ENCODE results near the gene ZXDC.

Gene ZXDC

DNA sequence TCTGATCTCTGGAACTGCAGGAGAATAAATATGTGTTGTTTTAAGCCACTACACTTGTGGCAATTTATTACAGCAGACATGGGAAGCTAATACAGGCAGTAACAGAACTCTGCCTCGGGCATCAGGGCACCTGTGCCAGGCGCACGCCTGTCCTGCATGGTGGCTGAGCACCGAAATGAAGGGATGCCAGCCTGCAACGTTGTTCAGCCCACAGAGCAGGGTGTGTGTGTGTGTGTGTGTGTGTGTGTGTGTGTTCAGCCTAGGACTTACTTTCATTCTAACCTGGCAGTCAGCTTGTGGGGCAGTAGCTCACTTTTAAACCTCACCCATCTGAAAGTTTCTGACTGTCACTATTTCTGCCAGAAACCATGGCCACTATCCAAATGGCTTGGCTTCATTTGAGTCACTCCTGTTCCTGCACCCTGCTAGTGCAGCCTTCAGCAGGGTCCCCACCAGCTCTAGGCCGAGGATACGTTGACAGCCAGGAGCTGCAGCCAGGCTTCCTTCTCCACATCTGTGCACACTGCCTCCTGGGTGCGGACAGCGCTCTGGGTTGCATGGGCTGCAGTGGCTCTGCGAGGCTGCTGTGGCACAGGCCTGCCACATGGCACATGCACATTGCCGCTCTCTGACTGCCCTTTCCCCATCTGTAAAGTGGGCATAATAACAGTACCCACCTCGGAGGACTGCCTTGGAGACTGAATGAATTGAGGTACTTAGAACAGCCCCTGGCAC lies 37.4 kb upstream of the ZXDC start:
- no peak overlapping the region for H3K4me3 ChIP-seq (ENCODE audit: low read depth, low read length)
- no peak for DNase-seq (ENCODE audit: low read depth)

GRCh38 chr3:126512026-126512425 lies 36.3 kb upstream of the ZXDC start:
- no peak overlapping the region for H3K4me3 ChIP-seq (ENCODE audit: low read depth, low read length)
- DNase-seq (ENCODE audit: low read depth), result no peak

GRCh38 chr3:126511291-126511690 lies 35.6 kb upstream of the ZXDC start:
- DNase-seq (ENCODE audit: low read depth), result no peak
- H3K4me3 ChIP-seq (ENCODE audit: low read depth, low read length), result no peak overlapping the region

DNA sequence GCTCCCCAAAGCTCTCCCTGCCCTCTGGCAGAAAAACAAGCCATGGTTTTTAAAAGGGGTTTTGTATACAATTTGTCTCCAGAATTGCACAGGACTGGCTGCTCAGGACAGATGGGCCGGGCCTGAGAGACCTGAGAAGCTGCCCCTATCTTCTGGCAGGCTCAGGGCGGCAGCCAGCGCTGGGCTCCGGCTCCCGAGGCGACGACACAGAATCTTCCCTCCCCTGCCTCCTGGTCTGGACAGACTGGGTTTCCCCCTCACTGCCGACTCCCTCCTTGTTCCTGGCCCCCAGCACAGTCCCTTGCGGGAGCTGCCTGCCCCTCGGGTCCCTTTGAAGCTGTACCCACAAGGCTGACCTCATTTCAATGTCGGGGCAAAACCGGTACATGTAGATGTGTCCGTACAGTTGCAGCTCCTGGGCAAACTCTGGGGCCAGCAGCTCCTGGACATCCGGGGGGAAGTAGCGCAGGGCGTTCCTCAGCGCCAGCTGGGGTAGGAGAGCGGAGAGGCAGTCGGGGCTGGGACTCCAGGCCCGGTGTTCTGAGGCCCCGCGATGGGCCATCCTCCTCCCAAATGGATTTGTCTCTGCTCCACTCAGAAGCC lies 34.7 kb upstream of the ZXDC start:
- DNase-seq (ENCODE audit: low read depth), result no peak
- H3K4me3 ChIP-seq (ENCODE audit: low read depth, low read length), result no peak overlapping the region

DNA sequence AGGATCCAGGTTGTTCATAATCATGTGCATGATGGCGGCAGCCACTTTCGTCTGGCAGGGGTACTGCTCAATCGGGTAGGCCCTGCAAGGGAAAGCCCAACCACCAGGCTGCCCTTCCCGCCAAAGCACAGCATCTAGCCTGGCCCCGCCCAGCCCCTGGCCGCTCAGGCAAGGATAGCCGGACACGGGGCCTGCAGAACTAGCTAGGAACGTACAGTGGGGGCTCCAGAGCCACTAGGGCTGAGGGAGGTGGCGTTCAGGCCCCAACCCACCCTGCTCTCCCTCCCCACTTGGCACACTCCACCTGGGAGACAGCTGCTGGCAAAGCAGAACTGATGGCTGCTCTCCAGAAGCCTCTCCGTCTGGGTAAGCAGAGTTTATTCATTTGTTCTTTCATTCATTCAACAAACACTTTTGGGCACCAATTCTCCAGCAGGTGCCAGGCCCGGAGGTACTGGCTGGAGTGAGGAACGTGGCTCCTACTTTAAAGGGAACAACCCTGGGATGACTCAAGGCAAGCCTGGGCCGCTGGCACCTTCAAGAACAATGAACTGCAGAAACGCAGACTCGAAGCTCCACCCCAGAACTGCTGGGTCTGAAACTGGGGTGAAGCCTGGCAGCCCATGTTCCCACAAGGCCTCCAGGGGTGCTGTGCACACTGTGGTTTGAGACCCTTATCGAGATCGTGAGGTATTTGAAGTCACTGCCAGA lies 34.1 kb upstream of the ZXDC start:
- no peak overlapping the region for H3K4me3 ChIP-seq (ENCODE audit: low read depth, low read length)
- no peak for DNase-seq (ENCODE audit: low read depth)

GRCh38 chr3:126508564-126508964 lies 32.9 kb upstream of the ZXDC start:
- H3K4me3 ChIP-seq (ENCODE audit: low read depth, low read length), result no peak overlapping the region
- no peak for DNase-seq (ENCODE audit: low read depth)

- no peak for DNase-seq (ENCODE audit: low read depth)
- no peak overlapping the region for H3K4me3 ChIP-seq (ENCODE audit: low read depth, low read length)
Observed at GRCh38 chr3:126507886-126508285, 32.2 kb upstream of the ZXDC start.

DNA sequence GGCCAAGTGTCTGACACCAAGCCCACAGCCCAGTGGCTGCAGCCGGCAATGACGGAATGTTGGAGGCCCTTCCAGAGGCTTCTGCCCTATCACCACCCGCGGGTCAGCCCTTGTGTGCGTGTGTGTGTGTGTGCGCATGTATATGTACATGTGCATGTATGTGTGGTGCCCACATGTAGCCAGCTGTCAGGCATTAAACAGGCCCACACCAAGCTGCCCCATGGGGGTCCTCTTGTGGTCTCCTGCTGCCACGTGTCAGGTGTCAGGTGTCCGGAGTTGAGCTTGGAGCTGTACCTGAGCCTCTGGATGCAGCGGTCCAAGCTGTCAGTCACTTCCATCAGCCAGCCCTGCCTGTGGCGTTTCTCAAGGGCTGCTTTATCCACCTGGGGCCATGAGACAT lies 28.0 kb upstream of the ZXDC start:
- no peak overlapping the region for H3K4me3 ChIP-seq (ENCODE audit: low read depth, low read length)
- no peak for DNase-seq (ENCODE audit: low read depth)

DNA sequence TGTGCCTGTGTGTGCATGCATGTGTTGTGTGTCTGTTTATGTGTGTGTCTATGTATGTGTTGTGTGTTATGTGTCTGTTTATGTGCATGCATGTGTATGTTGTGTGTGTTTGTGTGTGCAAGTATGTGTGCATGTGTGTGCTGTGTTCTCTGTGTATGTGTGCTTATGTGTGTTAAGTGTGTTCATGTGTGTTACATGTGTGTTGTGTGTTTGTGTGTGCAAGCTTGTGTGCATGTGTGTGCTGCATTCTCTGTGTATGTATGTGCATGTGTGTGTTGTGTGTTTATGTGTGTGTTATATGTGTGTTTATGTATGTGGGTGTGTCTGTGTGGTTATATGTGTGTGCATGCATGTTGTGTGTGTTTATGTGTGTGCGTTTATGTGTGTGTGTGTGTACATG lies 27.0 kb upstream of the ZXDC start:
- no peak overlapping the region for H3K4me3 ChIP-seq (ENCODE audit: low read depth, low read length)
- no peak for DNase-seq (ENCODE audit: low read depth)

DNA sequence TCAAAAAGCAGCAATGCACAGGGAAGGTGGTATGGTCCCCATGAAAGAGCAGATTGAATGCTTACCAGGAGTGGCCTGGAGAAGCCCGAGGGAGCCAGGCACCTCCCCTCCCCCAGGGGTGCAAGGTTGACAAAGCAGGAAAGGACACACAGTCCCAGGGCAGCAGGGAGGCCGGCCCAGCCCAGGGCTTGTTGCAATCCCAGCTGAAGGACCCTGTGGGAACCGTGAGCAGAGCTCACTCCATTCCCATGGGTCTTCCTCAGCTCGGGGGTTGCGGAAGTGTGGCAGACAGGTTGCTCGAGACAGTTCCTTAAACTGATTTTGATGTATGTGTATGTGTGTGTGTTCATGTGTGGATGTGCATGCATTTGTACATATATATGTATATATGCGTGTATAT lies 26.0 kb upstream of the ZXDC start:
- no peak for DNase-seq (ENCODE audit: low read depth)
- H3K4me3 ChIP-seq (ENCODE audit: low read depth, low read length), result no peak overlapping the region

- DNase-seq (ENCODE audit: low read depth), result no peak
- no peak overlapping the region for H3K4me3 ChIP-seq (ENCODE audit: low read depth, low read length)
Observed at GRCh38 chr3:126501054-126501453, 25.4 kb upstream of the ZXDC start.

- no peak overlapping the region for H3K4me3 ChIP-seq (ENCODE audit: low read depth, low read length)
- DNase-seq (ENCODE audit: low read depth), result no peak
Observed at GRCh38 chr3:126500016-126500415, 24.3 kb upstream of the ZXDC start.

GRCh38 chr3:126499401-126499800 lies 23.7 kb upstream of the ZXDC start:
- H3K4me3 ChIP-seq (ENCODE audit: low read depth, low read length), result no peak overlapping the region
- no peak for DNase-seq (ENCODE audit: low read depth)

DNA sequence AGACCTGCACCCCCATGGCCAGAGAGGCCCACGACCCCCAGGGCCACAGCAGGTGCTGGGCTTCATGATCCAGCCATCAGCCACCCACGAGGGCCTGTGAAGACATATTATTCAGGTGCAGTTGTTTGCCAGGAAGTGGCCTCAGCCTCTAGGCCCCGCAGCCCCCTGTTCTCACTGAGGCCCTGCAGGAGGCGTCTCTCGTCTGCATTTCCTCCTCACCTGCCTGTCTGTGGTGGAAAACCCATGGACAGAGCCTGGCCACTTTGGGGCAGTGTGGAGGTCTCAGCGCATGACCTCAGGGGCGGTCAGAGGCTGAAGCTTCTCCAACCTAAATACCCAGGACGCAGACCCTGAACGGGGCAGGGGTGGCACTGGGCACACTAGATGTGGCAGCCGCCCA lies 23.2 kb upstream of the ZXDC start:
- no peak for DNase-seq (ENCODE audit: low read depth)

GRCh38 chr3:126498461-126498860 lies 22.8 kb upstream of the ZXDC start:
- no peak for DNase-seq (ENCODE audit: low read depth)
- H3K4me3 ChIP-seq (ENCODE audit: low read depth, low read length), result no peak overlapping the region

More for the DNA sequence above, 23.2 kb upstream of the ZXDC start:
- no peak overlapping the region for H3K4me3 ChIP-seq (ENCODE audit: low read depth, low read length)

GRCh38 chr3:126497956-126498355 lies 22.3 kb upstream of the ZXDC start:
- no peak for DNase-seq (ENCODE audit: low read depth)
- H3K4me3 ChIP-seq (ENCODE audit: low read depth, low read length), result no peak overlapping the region

DNA sequence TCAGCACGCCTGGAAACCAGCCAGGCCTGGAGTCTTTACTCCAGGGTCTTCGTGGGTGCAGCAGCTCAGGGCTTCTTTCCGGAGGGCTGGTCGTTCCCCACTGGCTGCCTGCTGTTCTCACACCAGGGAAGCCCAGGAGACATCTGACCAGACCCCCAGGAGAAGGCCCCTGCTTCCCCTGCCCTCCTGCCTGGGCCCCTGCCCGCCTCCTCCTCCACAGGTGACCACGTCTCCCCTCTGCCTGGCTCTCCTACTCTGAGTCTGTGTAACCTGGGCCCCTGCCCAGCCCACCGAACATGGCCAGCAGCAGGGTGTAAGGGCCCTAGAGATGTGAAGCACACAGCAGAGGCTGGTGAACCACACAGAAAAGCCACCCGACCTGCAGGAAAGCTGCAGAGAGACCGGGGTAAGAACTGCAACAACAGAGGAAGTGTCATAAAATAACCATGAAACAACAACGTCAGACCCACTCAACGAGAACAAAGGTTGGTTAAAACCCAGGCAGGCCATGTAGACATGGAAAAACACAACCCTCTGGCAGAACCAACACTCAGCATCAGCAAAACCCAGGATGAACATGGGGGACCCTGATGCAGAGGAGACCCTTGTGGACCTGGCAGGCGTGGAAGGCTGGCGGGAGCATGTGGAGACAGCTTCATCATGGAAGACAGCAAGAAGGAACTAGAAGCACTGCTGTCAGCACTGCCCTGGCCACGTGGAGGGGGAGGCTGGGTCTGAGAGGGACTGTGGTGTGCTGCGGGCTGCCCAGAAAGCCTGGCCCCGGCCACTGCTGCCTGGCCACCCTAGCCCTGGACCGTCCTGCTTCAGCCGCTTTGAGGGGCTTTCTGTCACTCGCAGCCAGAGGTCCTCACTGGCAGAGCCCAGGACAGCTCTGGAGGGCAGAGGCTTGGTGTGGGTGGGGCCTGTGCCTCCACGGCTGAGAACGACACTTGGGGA lies 21.5 kb upstream of the ZXDC start:
- no peak overlapping the region for H3K4me3 ChIP-seq (ENCODE audit: low read depth, low read length)
- no peak for DNase-seq (ENCODE audit: low read depth)

- DNase-seq (ENCODE audit: low read depth), result no peak
- no peak overlapping the region for H3K4me3 ChIP-seq (ENCODE audit: low read depth, low read length)
Observed at GRCh38 chr3:126495786-126496185, 20.1 kb upstream of the ZXDC start.

DNA sequence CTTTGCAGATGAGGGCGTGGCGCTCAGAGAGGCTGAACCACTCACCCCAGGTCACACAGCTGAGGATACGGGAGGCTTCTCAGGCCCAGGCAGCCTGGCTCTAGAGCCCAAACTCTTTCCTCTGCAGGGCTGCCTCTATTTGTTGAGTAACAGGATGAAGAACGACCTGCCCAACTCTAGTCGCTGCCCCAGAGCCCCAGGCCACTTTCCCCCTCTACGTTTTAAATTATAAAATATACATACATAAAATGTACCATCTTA lies 19.2 kb upstream of the ZXDC start:
- DNase-seq (ENCODE audit: low read depth), result no peak
- no peak overlapping the region for H3K4me3 ChIP-seq (ENCODE audit: low read depth, low read length)
